Liver (tissue), 3 donors: ENCODE measurements around the gene MYRFL.

Experiments
- CTCF ChIP-seq: fragments of 150-350 bp; IDR thresholded peaks from 2 replicates; pipeline ENCODE4 v1.5.1; 2017; ENCODE audit warnings: improper control_type of control experiment, low read depth, low read length; ENCODE audit not compliant: missing input control
- EGR1 ChIP-seq, 2 donors: IDR thresholded peaks; 2 replicates each; pipeline ENCODE4 v1.6.1; 2016 to 2018; ENCODE audit warnings: antibody characterized with exemption in 2 of 2, low read depth in 2 of 2
- FOXA1 ChIP-seq: IDR thresholded peaks from 2 replicates; pipeline ENCODE4 v1.6.1; 2016; ENCODE audit warnings: antibody characterized with exemption
- GABPA ChIP-seq, 2 donors: IDR thresholded peaks in 1 of 2; conservative IDR thresholded peaks in 1 of 2; 2 replicates each; pipeline ENCODE4 v1.6.1; 2016; ENCODE audit warnings: antibody characterized with exemption in 2 of 2, mild to moderate bottlenecking in 1 of 2, moderate library complexity in 1 of 2
- HNF4A ChIP-seq, 2 donors: conservative IDR thresholded peaks; 2 replicates each; pipeline ENCODE4 v1.6.1; 2016; ENCODE audit warnings: antibody characterized with exemption in 2 of 2, mild to moderate bottlenecking in 2 of 2
- HNF4G ChIP-seq: IDR thresholded peaks from 2 replicates; pipeline ENCODE4 v1.6.1; 2016; ENCODE audit warnings: antibody characterized with exemption
- JUND ChIP-seq, 2 donors: IDR thresholded peaks; 2 replicates each; pipeline ENCODE4 v1.6.1; 2016; ENCODE audit warnings: antibody characterized with exemption in 2 of 2
- RAD21 ChIP-seq, 2 donors: IDR thresholded peaks; 2 replicates each; pipeline ENCODE4 v1.6.1; 2016; ENCODE audit warnings: antibody characterized with exemption in 2 of 2, mild to moderate bottlenecking in 2 of 2
- RXRA ChIP-seq, 2 donors: IDR thresholded peaks; 2 replicates each; pipeline ENCODE4 v1.6.1; 2017 to 2018; ENCODE audit warnings: antibody characterized with exemption in 2 of 2, mild to moderate bottlenecking in 1 of 2
- SP1 ChIP-seq: IDR thresholded peaks from 2 replicates; pipeline ENCODE4 v1.6.1; 2018; ENCODE audit warnings: antibody characterized with exemption, mild to moderate bottlenecking
- TAF1 ChIP-seq: conservative IDR thresholded peaks from 2 replicates; pipeline ENCODE4 v1.6.1; 2016; ENCODE audit warnings: antibody characterized with exemption, mild to moderate bottlenecking
- YY1 ChIP-seq: IDR thresholded peaks from 2 replicates; pipeline ENCODE4 v1.6.1; 2016; ENCODE audit warnings: antibody characterized with exemption, mild to moderate bottlenecking
- TF ChIP-seq, protein P1 (sequence below): IDR thresholded peaks from 2 replicates; pipeline ENCODE4 v1.6.1; 2016; ENCODE audit warnings: antibody characterized with exemption
- TF ChIP-seq, protein P2 (sequence below): IDR thresholded peaks from 2 replicates; pipeline ENCODE4 v1.6.1; 2016; ENCODE audit warnings: antibody characterized with exemption
- donor health status: healthy.
- donor health status: healthy.

GRCh38 chr12:69991690-69992288 lies 166.8 kb downstream of the MYRFL start:
- TF ChIP-seq CTCF (no peak), JUND (IDR thresholded peaks at IDR 0.05) (no peak), TAF1 (no peak), RXRA (IDR thresholded peaks at IDR 0.05) (no peak), GABPA (IDR thresholded peaks at IDR 0.05 in 1 of 2, conservative IDR thresholded peaks at IDR 0.05 in 1 of 2) (no peak), SP1 (no peak), HNF4A (conservative IDR thresholded peaks at IDR 0.05) (no peak), RAD21 (IDR thresholded peaks at IDR 0.05) (no peak), EGR1 (IDR thresholded peaks at IDR 0.05; ENCODE audit: low read depth in 2 of 2) (no peak), YY1 (no peak), FOXA1 (no peak), HNF4G (no peak)
- TF ChIP-seq, protein P1, sequence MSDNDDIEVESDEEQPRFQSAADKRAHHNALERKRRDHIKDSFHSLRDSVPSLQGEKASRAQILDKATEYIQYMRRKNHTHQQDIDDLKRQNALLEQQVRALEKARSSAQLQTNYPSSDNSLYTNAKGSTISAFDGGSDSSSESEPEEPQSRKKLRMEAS = no peak
- TF ChIP-seq, protein P2, sequence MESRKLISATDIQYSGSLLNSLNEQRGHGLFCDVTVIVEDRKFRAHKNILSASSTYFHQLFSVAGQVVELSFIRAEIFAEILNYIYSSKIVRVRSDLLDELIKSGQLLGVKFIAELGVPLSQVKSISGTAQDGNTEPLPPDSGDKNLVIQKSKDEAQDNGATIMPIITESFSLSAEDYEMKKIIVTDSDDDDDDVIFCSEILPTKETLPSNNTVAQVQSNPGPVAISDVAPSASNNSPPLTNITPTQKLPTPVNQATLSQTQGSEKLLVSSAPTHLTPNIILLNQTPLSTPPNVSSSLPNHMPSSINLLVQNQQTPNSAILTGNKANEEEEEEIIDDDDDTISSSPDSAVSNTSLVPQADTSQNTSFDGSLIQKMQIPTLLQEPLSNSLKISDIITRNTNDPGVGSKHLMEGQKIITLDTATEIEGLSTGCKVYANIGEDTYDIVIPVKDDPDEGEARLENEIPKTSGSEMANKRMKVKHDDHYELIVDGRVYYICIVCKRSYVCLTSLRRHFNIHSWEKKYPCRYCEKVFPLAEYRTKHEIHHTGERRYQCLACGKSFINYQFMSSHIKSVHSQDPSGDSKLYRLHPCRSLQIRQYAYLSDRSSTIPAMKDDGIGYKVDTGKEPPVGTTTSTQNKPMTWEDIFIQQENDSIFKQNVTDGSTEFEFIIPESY = no peak
